Caco-2 (cell line): ENCODE data around the gene ERBB2. TPM values are rescaled to one million over a fixed set of nuclear protein-coding genes. Genes with fewer than 3 reads are reported as not detected.

Experiments used
- BruUV-seq: library from RNA; stranded (reverse); fragments of 400-500 nt; replicated peaks from 2 replicates; lab custom pipeline; 2021; lab: Mats Ljungman, UMichigan
- CTCF ChIA-PET: fragments of 300-600 bp; sonication (Branson Sonifier 250); formaldehyde crosslinking; loops from one replicate; lab custom pipeline; 2022; ENCODE audit warnings: antibody characterized with exemption; lab: Charles Lee
- POLR2A ChIA-PET: fragments of 300-600 bp; sonication (Branson Sonifier 250); formaldehyde crosslinking; loops from one replicate; lab custom pipeline; 2022; ENCODE audit warnings: antibody characterized with exemption; lab: Charles Lee
- DNase-seq, 2 experiments: peaks; one replicate each; pipeline versions ENCODE4 v3.0.0 to v3.0.0-alpha.2; 2020 to 2022
- H3K27me3 ChIP-seq: replicated peaks from 2 replicates; pipeline ENCODE4 v1.6.0; 2011; ENCODE audit warnings: low read length; ENCODE audit not compliant: control insufficient read depth, insufficient read depth
- H3K36me3 ChIP-seq: 2 replicates; pipeline ENCODE4 v1.5.1; 2011; ENCODE audit warnings: low read length; ENCODE audit not compliant: control insufficient read depth, insufficient read depth
- H3K4me1 ChIP-seq: fragments of 250-450 bp; sonication (Bioruptor Pico); 2 replicates; pipeline ENCODE4 v1.5.1; 2020; ENCODE audit warnings: mild to moderate bottlenecking
- H3K4me3 ChIP-seq: 2 replicates; pipeline ENCODE4 v1.5.1; 2011; ENCODE audit warnings: low read depth, mild to moderate bottlenecking, control low read depth, low read length
- H3K9me3 ChIP-seq: fragments of 250-450 bp; sonication (Bioruptor Pico); 2 replicates; pipeline ENCODE4 v1.5.1; 2020; ENCODE audit warnings: mild to moderate bottlenecking, moderate library complexity
- H3K27ac Mint-ChIP-seq: one replicate; pipeline ENCODE4 v1.8.0; 2022; ENCODE audit warnings: mixed read lengths; ENCODE audit not compliant: unreplicated experiment
- H3K27me3 Mint-ChIP-seq: one replicate; pipeline ENCODE4 v1.8.0; 2022; ENCODE audit warnings: mixed read lengths; ENCODE audit not compliant: insufficient read depth, unreplicated experiment
- H3K36me3 Mint-ChIP-seq: one replicate; pipeline ENCODE4 v1.8.0; 2022; ENCODE audit warnings: mild to moderate bottlenecking, mixed read lengths; ENCODE audit not compliant: insufficient read depth, unreplicated experiment
- H3K4me1 Mint-ChIP-seq: one replicate; pipeline ENCODE4 v1.8.0; 2022; ENCODE audit warnings: low read depth, mixed read lengths; ENCODE audit not compliant: unreplicated experiment
- H3K4me3 Mint-ChIP-seq: one replicate; pipeline ENCODE4 v1.8.0; 2022; ENCODE audit warnings: mild to moderate bottlenecking, moderate library complexity, mixed read lengths; ENCODE audit not compliant: unreplicated experiment
- H3K9me3 Mint-ChIP-seq: one replicate; pipeline ENCODE4 v1.8.0; 2022; ENCODE audit warnings: mixed read lengths; ENCODE audit not compliant: unreplicated experiment
- intact Hi-C: fragments of 100-400 bp; cut with micrococcal nuclease; formaldehyde crosslinking; loops from one replicate; pipeline ENCODE4 v1.10.0; 2022; ENCODE audit not compliant: unreplicated experiment
- total RNA-seq: library from RNA; stranded (reverse); gene quantifications from 2 replicates; pipeline ENCODE4 v1.2.3, GENCODE V29; 2022
- TF ChIP-seq, protein P1 (sequence below), 2 experiments: fragments of 200-600 bp in 1 of 2; IDR thresholded peaks; 1 replicate in 1 of 2; 2 replicates in 1 of 2; pipeline versions ENCODE4 v1.5.1 to v1.8.0; 2011 to 2022; ENCODE audit warnings: antibody characterized with exemption in 1 of 2, control low read depth in 1 of 2, inconsistent platforms in 1 of 2, low read depth in 1 of 2, low read length in 1 of 2, mild to moderate bottlenecking in 1 of 2, moderate library complexity in 1 of 2; ENCODE audit not compliant: insufficient read depth in 1 of 2, severe bottlenecking in 1 of 2, unreplicated experiment in 1 of 2

ERBB2 gene
- total RNA-seq, 1 experiment from 2014 or later: 121 TPM

GRCh38 chr17:39765766-39766165 is 65.9 kb downstream of the ERBB2 start:
- Histone ChIP-seq H3K36me3 (no peaks in the 10 kb centered on the region), H3K9me3 (no peaks in the 10 kb centered on the region), H3K27me3 (no peaks in the 10 kb centered on the region), H3K4me3 (no peak overlapping the region), H3K4me1 (no peaks in the 10 kb centered on the region)
- TF ChIP-seq, protein P1, sequence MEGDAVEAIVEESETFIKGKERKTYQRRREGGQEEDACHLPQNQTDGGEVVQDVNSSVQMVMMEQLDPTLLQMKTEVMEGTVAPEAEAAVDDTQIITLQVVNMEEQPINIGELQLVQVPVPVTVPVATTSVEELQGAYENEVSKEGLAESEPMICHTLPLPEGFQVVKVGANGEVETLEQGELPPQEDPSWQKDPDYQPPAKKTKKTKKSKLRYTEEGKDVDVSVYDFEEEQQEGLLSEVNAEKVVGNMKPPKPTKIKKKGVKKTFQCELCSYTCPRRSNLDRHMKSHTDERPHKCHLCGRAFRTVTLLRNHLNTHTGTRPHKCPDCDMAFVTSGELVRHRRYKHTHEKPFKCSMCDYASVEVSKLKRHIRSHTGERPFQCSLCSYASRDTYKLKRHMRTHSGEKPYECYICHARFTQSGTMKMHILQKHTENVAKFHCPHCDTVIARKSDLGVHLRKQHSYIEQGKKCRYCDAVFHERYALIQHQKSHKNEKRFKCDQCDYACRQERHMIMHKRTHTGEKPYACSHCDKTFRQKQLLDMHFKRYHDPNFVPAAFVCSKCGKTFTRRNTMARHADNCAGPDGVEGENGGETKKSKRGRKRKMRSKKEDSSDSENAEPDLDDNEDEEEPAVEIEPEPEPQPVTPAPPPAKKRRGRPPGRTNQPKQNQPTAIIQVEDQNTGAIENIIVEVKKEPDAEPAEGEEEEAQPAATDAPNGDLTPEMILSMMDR (IDR thresholded peaks at IDR 0.05; ENCODE audit: insufficient read depth in 1 of 2, low read depth in 1 of 2, low read length in 1 of 2, severe bottlenecking in 1 of 2, unreplicated experiment in 1 of 2): no peak
- no peaks in the 10 kb centered on the region for H3K9me3 Mint-ChIP-seq
- no peaks in the 10 kb centered on the region for H3K4me1 Mint-ChIP-seq
- DNase-seq: no peak
- intact Hi-C loops: no loop called here
- no peaks in the 10 kb centered on the region for H3K27me3 Mint-ChIP-seq
- no peaks in the 10 kb centered on the region for H3K36me3 Mint-ChIP-seq
- ChIA-PET POLR2A (no interaction called here), CTCF (no interaction called here)
- H3K27ac Mint-ChIP-seq: no peak overlapping the region
- H3K4me3 Mint-ChIP-seq: no peak overlapping the region
- BruUV-seq: no TSS peak

GRCh38 chr17:39767147-39767546 is 67.3 kb downstream of the ERBB2 start:
- CTCF ChIA-PET: no interaction called here
- Mint-ChIP-seq H3K27ac (no peak overlapping the region), H3K4me1 (no peaks in the 10 kb centered on the region), H3K27me3 (no peaks in the 10 kb centered on the region), H3K4me3 (no peak overlapping the region), H3K36me3 (no peaks in the 10 kb centered on the region), H3K9me3 (no peaks in the 10 kb centered on the region)
- H3K4me3 ChIP-seq: no peak overlapping the region
- H3K36me3 ChIP-seq: no peaks in the 10 kb centered on the region
- no TSS peak for BruUV-seq
- DNase-seq: no peak
- H3K4me1 ChIP-seq: no peaks in the 10 kb centered on the region
- TF ChIP-seq, protein P1 (IDR thresholded peaks at IDR 0.05; ENCODE audit: insufficient read depth in 1 of 2, low read depth in 1 of 2, low read length in 1 of 2, severe bottlenecking in 1 of 2, unreplicated experiment in 1 of 2): no peak
- intact Hi-C loops: no loop called here
- no peaks in the 10 kb centered on the region for H3K27me3 ChIP-seq
- no peaks in the 10 kb centered on the region for H3K9me3 ChIP-seq
- POLR2A ChIA-PET: no interaction called here

DNA sequence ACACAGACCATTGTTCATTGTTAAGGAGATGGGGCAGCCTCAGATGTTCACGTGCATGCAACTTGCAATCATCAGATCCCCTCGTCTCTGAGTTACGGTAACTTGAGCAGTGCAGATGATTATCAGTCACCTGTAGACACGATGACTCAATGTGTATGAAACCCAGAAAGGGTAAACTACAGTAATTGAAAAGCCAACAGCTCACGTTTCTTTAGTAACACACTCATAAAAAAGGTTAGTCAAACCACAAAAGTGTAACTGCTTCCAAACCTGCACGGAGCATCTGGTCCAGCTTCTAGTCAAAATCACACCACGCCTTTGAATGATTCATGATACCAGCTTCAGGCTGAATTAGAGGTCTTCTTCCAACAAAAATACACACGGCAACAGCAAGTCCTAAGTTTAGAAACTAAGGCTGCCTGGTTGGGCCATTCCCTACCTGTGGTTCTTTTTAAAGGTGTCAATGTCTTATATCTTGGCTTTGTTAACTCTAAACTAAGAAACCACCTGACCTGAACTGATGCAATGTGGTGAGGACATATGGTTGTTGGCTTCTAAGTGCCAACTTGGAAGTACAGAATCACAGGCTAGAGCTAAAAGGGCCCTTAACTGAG is 70.2 kb downstream of the ERBB2 start:
- Mint-ChIP-seq H3K4me3 (no peak overlapping the region), H3K4me1 (no peaks in the 10 kb centered on the region), H3K9me3 (no peaks in the 10 kb centered on the region), H3K27me3 (no peaks in the 10 kb centered on the region), H3K27ac (no peak overlapping the region), H3K36me3 (no peaks in the 10 kb centered on the region)
- POLR2A ChIA-PET: no interaction called here
- Histone ChIP-seq H3K4me1 (no peaks in the 10 kb centered on the region), H3K4me3 (no peak overlapping the region), H3K27me3 (no peaks in the 10 kb centered on the region), H3K9me3 (no peaks in the 10 kb centered on the region), H3K36me3 (no peaks in the 10 kb centered on the region)
- TF ChIP-seq, protein P1 (IDR thresholded peaks at IDR 0.05; ENCODE audit: insufficient read depth in 1 of 2, low read depth in 1 of 2, low read length in 1 of 2, severe bottlenecking in 1 of 2, unreplicated experiment in 1 of 2): no peak
- BruUV-seq: no TSS peak
- DNase-seq: no peak
- CTCF ChIA-PET: no interaction called here
- intact Hi-C loops: no loop called here
